Activated T-cell treated with anti-CD3 and anti-CD28 coated beads, Interleukin-2, amount 50 U/mL, for 4 hours (primary cell): Measurements from ENCODE around the gene FBN2. TPM values are rescaled to one million over a fixed set of nuclear protein-coding genes. Genes with fewer than 3 reads are reported as not detected.

Source experiments
- ATAC-seq, 2 donors: fragments of 200-7000 bp; cut with Tn5 transposase; one replicate each; pipeline ENCODE4 v1.10.0; 2021
- DNase-seq: peaks from one replicate; pipeline ENCODE4 v3.0.0-alpha.2; 2020
- H3K27me3 Mint-ChIP-seq: one replicate; pipeline ENCODE4 v1.8.0; 2021; ENCODE audit warnings: low read depth, mixed read lengths
- H3K36me3 Mint-ChIP-seq: one replicate; pipeline ENCODE4 v1.8.0; 2022; ENCODE audit warnings: mixed read lengths; ENCODE audit not compliant: insufficient read depth
- H3K4me1 Mint-ChIP-seq: one replicate; pipeline ENCODE4 v1.8.0; 2021; ENCODE audit warnings: low read depth, mixed read lengths
- H3K4me3 Mint-ChIP-seq: one replicate; pipeline ENCODE4 v1.8.0; 2021; ENCODE audit warnings: mild to moderate bottlenecking, moderate library complexity, mixed read lengths
- H3K9me3 Mint-ChIP-seq: one replicate; pipeline ENCODE4 v1.8.0; 2021; ENCODE audit warnings: mixed read lengths
- total RNA-seq, 3 donors: library from RNA; stranded (reverse); gene quantifications; one replicate each; pipeline ENCODE4 v1.2.1, GENCODE V29; 2021

The FBN2 gene
- under 1 TPM; 0.15 to 0.26 (median 0.19) TPM for total RNA-seq

GRCh38 chr5:128538000-128538249 is at the start of gene FBN2:
Gene FBN2 (minus strand): TSS chr5:128538245. CDS start chr5:128537603, 642 bp downstream.
- no peaks in the 10 kb centered on the region for H3K4me1 Mint-ChIP-seq
- no peak for DNase-seq
- ATAC-seq: peak in 1 of 2 donors; percentile 27
- peaks cover 30% of the 10 kb centered on the region for H3K27me3 Mint-ChIP-seq
- H3K9me3 Mint-ChIP-seq: no peaks in the 10 kb centered on the region
- no peak within 1 kb of the TSS for H3K4me3 Mint-ChIP-seq
- H3K36me3 Mint-ChIP-seq: no peaks in the 10 kb centered on the region

- Mint-ChIP-seq H3K9me3 (peaks cover 3% of the 10 kb centered on the region), H3K4me1 (no peaks in the 10 kb centered on the region), H3K36me3 (no peaks in the 10 kb centered on the region), H3K4me3 (no peak overlapping the region), H3K27me3 (no peaks in the 10 kb centered on the region)
- no peak for DNase-seq
- no peak for ATAC-seq
Measured at GRCh38 chr5:128587275-128587674, 49.2 kb upstream of the FBN2 start.

- DNase-seq (no peak), ATAC-seq (no peak)
- no peaks in the 10 kb centered on the region for H3K4me1 Mint-ChIP-seq
- H3K27me3 Mint-ChIP-seq: no peaks in the 10 kb centered on the region
- H3K4me3 Mint-ChIP-seq: no peak overlapping the region
- H3K9me3 Mint-ChIP-seq: peaks cover 3% of the 10 kb centered on the region
- no peaks in the 10 kb centered on the region for H3K36me3 Mint-ChIP-seq
Measured at GRCh38 chr5:128586848-128587247, 48.8 kb upstream of the FBN2 start.

GRCh38 chr5:128579639-128580038 is 41.6 kb upstream of the FBN2 start:
- Mint-ChIP-seq H3K9me3 (peaks cover 16% of the 10 kb centered on the region), H3K4me3 (no peak overlapping the region), H3K27me3 (no peaks in the 10 kb centered on the region), H3K4me1 (no peaks in the 10 kb centered on the region), H3K36me3 (no peaks in the 10 kb centered on the region)
- no peak for DNase-seq
- no peak for ATAC-seq

DNA sequence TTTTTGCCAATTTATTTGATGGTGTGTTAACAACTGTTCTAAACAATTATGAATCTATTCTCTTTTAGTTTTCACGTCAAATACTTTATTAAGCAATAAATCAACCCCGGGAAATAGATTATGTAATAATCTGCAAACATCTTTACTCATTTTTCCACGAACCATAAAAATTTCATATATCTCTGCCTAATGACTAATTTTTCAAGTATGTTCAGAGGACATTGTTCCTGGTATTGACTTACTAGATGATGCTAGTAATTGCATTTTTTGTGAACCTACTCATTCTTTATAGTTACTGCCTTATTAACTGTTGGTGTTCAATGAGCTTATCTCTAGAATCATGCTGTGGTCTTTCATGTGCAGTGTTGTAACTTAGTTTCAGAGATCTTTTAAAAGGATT is 41.0 kb upstream of the FBN2 start:
- ATAC-seq: no peak
- no peaks in the 10 kb centered on the region for H3K4me1 Mint-ChIP-seq
- peaks cover 16% of the 10 kb centered on the region for H3K9me3 Mint-ChIP-seq
- DNase-seq: no peak
- H3K36me3 Mint-ChIP-seq: no peaks in the 10 kb centered on the region
- no peak overlapping the region for H3K4me3 Mint-ChIP-seq
- no peaks in the 10 kb centered on the region for H3K27me3 Mint-ChIP-seq

GRCh38 chr5:128574041-128574440 is 36.0 kb upstream of the FBN2 start:
- Mint-ChIP-seq H3K27me3 (no peaks in the 10 kb centered on the region), H3K4me3 (no peak overlapping the region)

GRCh38 chr5:128572930-128573319 is 34.9 kb upstream of the FBN2 start:
- no peaks in the 10 kb centered on the region for H3K27me3 Mint-ChIP-seq
- H3K9me3 Mint-ChIP-seq: peaks cover 9% of the 10 kb centered on the region
- DNase-seq (no peak), ATAC-seq (no peak)
- no peaks in the 10 kb centered on the region for H3K36me3 Mint-ChIP-seq
- no peak overlapping the region for H3K4me3 Mint-ChIP-seq
- no peaks in the 10 kb centered on the region for H3K4me1 Mint-ChIP-seq

More at GRCh38 chr5:128574041-128574440, 36.0 kb upstream of the FBN2 start:
- ATAC-seq (no peak), DNase-seq (no peak)
- no peaks in the 10 kb centered on the region for H3K36me3 Mint-ChIP-seq
- H3K9me3 Mint-ChIP-seq: peaks cover 12% of the 10 kb centered on the region
- H3K4me1 Mint-ChIP-seq: no peaks in the 10 kb centered on the region

GRCh38 chr5:128572051-128572929 is 34.2 kb upstream of the FBN2 start:
- no peak for ATAC-seq
- Mint-ChIP-seq H3K27me3 (no peaks in the 10 kb centered on the region), H3K36me3 (no peaks in the 10 kb centered on the region), H3K4me3 (no peak overlapping the region), H3K4me1 (no peaks in the 10 kb centered on the region), H3K9me3 (peaks cover 7% of the 10 kb centered on the region)
- DNase-seq: no peak

DNA sequence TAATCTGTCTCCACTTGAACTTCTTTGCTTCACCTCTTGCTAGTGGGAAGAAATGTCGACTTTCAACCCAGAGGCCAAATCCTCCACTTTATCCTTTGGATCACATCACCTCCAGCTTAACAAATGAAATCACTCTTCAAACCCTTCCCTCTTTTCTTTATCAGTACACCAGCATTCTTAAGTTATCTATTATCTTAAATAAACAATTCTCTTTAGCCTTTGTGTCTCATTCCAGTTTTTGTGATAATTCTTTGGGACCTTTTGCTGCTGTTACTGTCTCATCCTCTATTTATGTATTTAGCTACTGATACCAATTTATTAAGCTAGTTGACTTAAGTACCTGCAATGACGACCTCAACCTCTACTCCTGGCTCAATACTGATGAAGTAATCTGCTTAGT is 28.1 kb upstream of the FBN2 start:
- ATAC-seq: no peak
- DNase-seq: no peak
- Mint-ChIP-seq H3K4me1 (no peaks in the 10 kb centered on the region), H3K27me3 (no peaks in the 10 kb centered on the region), H3K4me3 (no peak overlapping the region), H3K36me3 (no peaks in the 10 kb centered on the region), H3K9me3 (no peaks in the 10 kb centered on the region)

DNA sequence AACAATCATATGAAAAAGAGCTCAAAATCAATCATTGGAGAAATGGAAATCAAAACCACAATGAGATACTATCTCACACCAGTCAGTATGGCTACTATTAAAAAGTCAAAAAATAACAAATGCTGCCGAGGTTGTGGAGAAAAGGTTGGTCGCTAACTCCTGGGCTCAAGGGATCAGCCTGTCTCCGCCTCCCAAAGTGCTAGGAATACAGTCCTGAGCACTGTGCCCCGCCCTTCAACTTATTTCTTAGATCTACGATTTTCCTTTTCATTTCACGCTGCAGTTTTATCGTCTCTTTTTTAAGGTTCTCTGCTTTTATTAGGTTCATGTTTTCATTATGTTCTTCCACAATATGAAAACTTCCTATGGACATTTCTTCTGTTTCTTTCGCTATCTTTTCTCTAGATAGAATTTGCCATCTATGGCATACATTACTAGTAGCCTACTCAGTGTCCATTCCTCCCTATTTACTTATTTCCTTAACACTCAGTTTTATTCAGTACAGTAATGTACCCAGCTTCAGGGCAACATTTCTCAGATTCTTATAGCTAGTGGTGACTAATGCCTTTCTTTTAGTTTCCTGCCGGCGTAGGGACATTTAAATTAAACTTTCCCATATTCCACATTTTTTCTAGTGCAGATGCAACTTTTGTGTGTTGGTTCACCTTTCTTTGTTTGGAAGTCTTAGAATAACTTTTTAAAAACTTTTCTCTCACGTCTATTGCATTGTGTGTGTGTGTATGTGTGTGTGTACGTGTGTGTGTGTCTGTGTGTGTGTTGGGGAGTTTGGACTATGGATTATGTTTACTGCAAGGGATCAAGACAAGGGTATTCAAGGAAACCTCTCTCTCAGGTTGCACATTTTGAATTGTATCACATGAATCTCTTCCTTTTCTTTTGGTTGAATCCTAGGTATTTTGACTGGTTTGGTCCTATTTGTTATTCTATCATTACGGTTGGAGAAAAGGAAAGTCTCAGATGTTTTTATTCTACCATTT is 21.6 kb upstream of the FBN2 start:
- Mint-ChIP-seq H3K9me3 (no peaks in the 10 kb centered on the region), H3K27me3 (no peaks in the 10 kb centered on the region), H3K36me3 (no peaks in the 10 kb centered on the region), H3K4me3 (no peak overlapping the region), H3K4me1 (no peaks in the 10 kb centered on the region)
- ATAC-seq (no peak), DNase-seq (no peak)

DNA sequence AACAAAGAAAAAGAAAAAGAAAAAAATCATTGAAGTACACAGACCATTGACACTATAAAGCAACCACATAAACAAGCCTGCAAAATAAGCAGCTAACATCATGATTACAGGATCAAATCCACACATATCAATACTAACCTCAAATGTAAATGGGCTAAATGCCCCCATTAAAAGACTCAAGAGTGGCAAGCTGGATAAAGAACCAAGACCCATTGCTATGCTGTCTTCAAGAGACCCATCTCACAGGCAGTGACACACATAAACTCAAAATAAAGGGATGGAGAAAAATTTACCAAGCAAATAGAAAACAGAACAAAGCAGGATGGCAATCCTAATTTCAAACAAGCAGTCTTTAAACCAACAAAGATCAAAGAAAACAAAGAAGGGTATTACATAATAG is 15.7 kb upstream of the FBN2 start:
- DNase-seq (no peak), ATAC-seq (no peak)
- no peak overlapping the region for H3K4me3 Mint-ChIP-seq
- no peaks in the 10 kb centered on the region for H3K4me1 Mint-ChIP-seq
- peaks cover 20% of the 10 kb centered on the region for H3K9me3 Mint-ChIP-seq
- H3K27me3 Mint-ChIP-seq: no peaks in the 10 kb centered on the region
- no peaks in the 10 kb centered on the region for H3K36me3 Mint-ChIP-seq

GRCh38 chr5:128551476-128551875 is 13.4 kb upstream of the FBN2 start:
- Mint-ChIP-seq H3K4me3 (no peak overlapping the region), H3K9me3 (peaks cover 20% of the 10 kb centered on the region), H3K36me3 (no peaks in the 10 kb centered on the region), H3K4me1 (no peaks in the 10 kb centered on the region), H3K27me3 (no peaks in the 10 kb centered on the region)
- DNase-seq (no peak), ATAC-seq (no peak)

DNA sequence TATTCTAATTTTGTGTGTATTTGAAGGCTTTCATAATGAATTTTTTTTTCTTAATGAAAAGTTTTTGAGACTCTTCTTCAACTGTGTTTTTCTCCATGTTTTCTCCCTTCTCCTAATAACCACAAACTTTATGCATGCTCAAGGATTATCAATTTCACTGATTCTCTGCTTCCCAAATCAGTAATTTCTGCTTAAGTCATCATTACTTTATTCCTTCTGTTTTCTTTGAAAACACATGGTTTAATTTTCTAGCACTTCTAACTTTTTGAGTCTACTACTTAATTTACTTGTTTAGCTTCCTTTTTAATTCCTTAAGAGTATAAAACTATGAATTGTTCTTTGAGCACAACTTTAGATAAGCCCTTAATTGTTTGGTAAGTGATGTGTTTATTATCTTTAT is 11.5 kb upstream of the FBN2 start:
- ATAC-seq (no peak), DNase-seq (no peak)
- H3K9me3 Mint-ChIP-seq: peaks cover 20% of the 10 kb centered on the region
- no peak overlapping the region for H3K4me3 Mint-ChIP-seq
- H3K27me3 Mint-ChIP-seq: no peaks in the 10 kb centered on the region
- no peaks in the 10 kb centered on the region for H3K4me1 Mint-ChIP-seq
- no peaks in the 10 kb centered on the region for H3K36me3 Mint-ChIP-seq

DNA sequence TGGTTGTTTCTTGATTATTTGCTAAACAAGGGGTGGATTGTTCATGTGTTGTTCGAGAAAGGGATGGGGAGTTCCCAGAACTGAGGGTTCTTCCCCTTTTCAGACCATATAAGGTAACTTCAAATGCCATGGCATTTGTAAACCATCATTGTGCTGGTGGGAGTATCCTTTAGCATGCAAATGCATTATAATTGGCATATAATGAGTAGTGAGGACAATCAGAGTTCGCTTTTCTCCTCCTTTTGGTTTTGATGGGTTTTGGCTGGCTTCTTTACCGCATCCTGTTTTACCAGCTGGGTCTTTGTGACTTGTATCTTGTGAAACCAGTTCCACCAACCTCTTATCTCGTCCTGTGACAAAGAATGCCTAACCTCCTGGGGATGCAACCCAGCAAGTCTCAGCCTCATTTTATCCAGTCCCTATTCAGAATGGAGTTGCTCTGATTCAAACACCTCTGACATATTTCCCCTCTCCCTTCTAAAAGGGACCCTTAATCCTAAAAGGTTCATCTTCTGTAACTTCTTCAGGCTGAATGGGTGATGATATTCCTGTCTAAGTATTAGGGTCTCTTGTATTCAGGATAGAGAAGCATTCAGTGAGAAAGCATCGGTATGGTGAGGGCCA is 8.7 kb upstream of the FBN2 start:
- ATAC-seq: no peak
- Mint-ChIP-seq H3K27me3 (no peaks in the 10 kb centered on the region), H3K36me3 (no peaks in the 10 kb centered on the region), H3K4me3 (no peak overlapping the region), H3K9me3 (peaks cover 9% of the 10 kb centered on the region), H3K4me1 (no peaks in the 10 kb centered on the region)
- no peak for DNase-seq
